HCT116 (cell line): Measurements from ENCODE around the gene PRCC. TPM values are rescaled to one million over a fixed set of nuclear protein-coding genes. Genes with fewer than 3 reads are reported as not detected.

Source experiments
- ATAC-seq: fragments of 200-7000 bp; cut with Tn5 transposase; 2 replicates; pipeline ENCODE4 v1.9.1; 2020; ENCODE audit warnings: mild to moderate bottlenecking, moderate library complexity
- BruUV-seq: library from RNA; stranded (reverse); fragments of 400-500 nt; replicated peaks from 2 replicates; lab custom pipeline; 2021; lab: Mats Ljungman, UMichigan
- CTCF ChIA-PET: fragments of 300-600 bp; sonication (Branson Sonifier 250); formaldehyde crosslinking; loops from one replicate; lab custom pipeline; 2021; ENCODE audit warnings: antibody characterized with exemption; lab: Charles Lee
- POLR2A ChIA-PET: fragments of 300-600, 350-600 bp; sonication (Branson Sonifier 250); formaldehyde crosslinking; loops from one replicate; lab custom pipeline; 2021; ENCODE audit warnings: antibody characterized with exemption; lab: Charles Lee
- RAD21 ChIA-PET, 2 experiments: fragments of 300-600 bp; sonication (Branson Sonifier 250); formaldehyde crosslinking; loops; one replicate each; lab custom pipeline; 2023; ENCODE audit warnings: low total read pairs in 2 of 2; ENCODE audit not compliant: uncharacterized antibody in 2 of 2, unreplicated experiment in 2 of 2, low non-redundant PET in 1 of 2; lab: Charles Lee
- DNase-seq: peaks from one replicate; pipeline ENCODE4 v3.0.0-alpha.2; 2010; ENCODE audit warnings: low read depth, low spot score
- H2AFZ ChIP-seq: fragments of 200-600 bp; shearing (Covaris generic), sonication (generic); 2 replicates; pipeline ENCODE4 v1.6.1; 2017; ENCODE audit warnings: low read depth, mixed run types, mixed read lengths, antibody characterized with exemption, low read length; ENCODE audit not compliant: poor library complexity, severe bottlenecking
- H3K27ac ChIP-seq: 2 replicates; pipeline ENCODE4 v1.5.1; 2012; ENCODE audit warnings: low read depth, low read length
- H3K27me3 ChIP-seq: fragments of 200-600 bp; sonication (generic); 2 replicates; pipeline ENCODE4 v1.6.1; 2016; ENCODE audit warnings: mixed run types, low read length, mixed read lengths; ENCODE audit not compliant: insufficient read depth
- H3K36me3 ChIP-seq, 2 experiments: fragments of 200-500 bp in 1 of 2; fragments of 200-600 bp in 1 of 2; sonication (Bioruptor generic) in 1 of 2; sonication (generic) in 1 of 2; 2 replicates each; pipeline versions ENCODE4 v1.5.1 to v1.6.1; 2014 to 2016; ENCODE audit warnings: low read length in 2 of 2, inconsistent platforms in 1 of 2, mixed read lengths in 1 of 2, mixed run types in 1 of 2; ENCODE audit not compliant: insufficient read depth in 2 of 2, control insufficient read depth in 1 of 2
- H3K4me1 ChIP-seq, 2 experiments: fragments of 200-600 bp in 1 of 2; sonication (generic) in 1 of 2; 2 replicates each; pipeline versions ENCODE4 v1.5.1 to v1.6.1; 2012 to 2017; ENCODE audit warnings: low read length in 2 of 2, inconsistent platforms in 1 of 2, mild to moderate bottlenecking in 1 of 2, mixed read lengths in 1 of 2, mixed run types in 1 of 2, moderate library complexity in 1 of 2; ENCODE audit not compliant: insufficient read depth in 2 of 2, control insufficient read depth in 1 of 2
- H3K4me2 ChIP-seq: fragments of 200-600 bp; sonication (generic); 2 replicates; pipeline ENCODE4 v1.6.1; 2017; ENCODE audit warnings: mixed run types, low read length, mixed read lengths
- H3K4me3 ChIP-seq, 2 experiments: fragments of 200-600 bp in 1 of 2; sonication (generic) in 1 of 2; replicated peaks in 1 of 2; 2 replicates each; pipeline ENCODE4 v1.5.1; 2011 to 2016; ENCODE audit warnings: low read length in 2 of 2, control low read depth in 1 of 2, low read depth in 1 of 2, mild to moderate bottlenecking in 1 of 2, mixed read lengths in 1 of 2, mixed run types in 1 of 2
- H3K79me2 ChIP-seq: fragments of 200-600 bp; sonication (generic); 2 replicates; pipeline ENCODE4 v1.6.1; 2017; ENCODE audit warnings: mild to moderate bottlenecking, mixed run types, low read length, moderate library complexity, mixed read lengths; ENCODE audit not compliant: insufficient read depth
- H3K9ac ChIP-seq: fragments of 200-600 bp; sonication (generic); 2 replicates; pipeline ENCODE4 v1.6.1; 2016; ENCODE audit warnings: low read length, mixed read lengths
- H3K9me2 ChIP-seq: fragments of 200-600 bp; sonication (generic), shearing (Covaris generic); 2 replicates; pipeline ENCODE4 v1.6.1; 2017; ENCODE audit warnings: mixed run types, mild to moderate bottlenecking, moderate library complexity; ENCODE audit not compliant: insufficient read depth
- H3K9me3 ChIP-seq, 2 experiments: fragments of 200-500 bp in 1 of 2; fragments of 200-600 bp in 1 of 2; sonication (Bioruptor generic) in 1 of 2; sonication (generic) in 1 of 2; 2 replicates each; pipeline ENCODE4 v1.6.1; 2014 to 2017; ENCODE audit warnings: low read length in 2 of 2, mixed read lengths in 2 of 2, inconsistent platforms in 1 of 2, low read depth in 1 of 2, mild to moderate bottlenecking in 1 of 2, mixed run types in 1 of 2, moderate library complexity in 1 of 2; ENCODE audit not compliant: control insufficient read depth in 1 of 2, insufficient read depth in 1 of 2
- H4K20me1 ChIP-seq: fragments of 200-600 bp; sonication (generic), shearing (Covaris generic); 2 replicates; pipeline ENCODE4 v1.6.1; 2017; ENCODE audit warnings: mixed run types, mild to moderate bottlenecking, moderate library complexity; ENCODE audit not compliant: insufficient read depth
- CBX3 ChIP-seq: IDR thresholded peaks from 2 replicates; pipeline ENCODE4 v1.6.1; 2012; ENCODE audit warnings: low read depth
- CTCF ChIP-seq, 3 experiments: fragments of 200-600 bp in 1 of 3; sonication (generic) in 1 of 3; IDR thresholded peaks in 2 of 3; conservative IDR thresholded peaks in 1 of 3; 2 replicates each; pipeline ENCODE4 v1.5.1; 2012 to 2017; ENCODE audit warnings: low read depth in 2 of 3, low read length in 2 of 3, antibody characterized with exemption in 1 of 3, borderline replicate concordance in 1 of 3, control low read depth in 1 of 3, mild to moderate bottlenecking in 1 of 3, mixed read lengths in 1 of 3, mixed run types in 1 of 3, moderate library complexity in 1 of 3; ENCODE audit not compliant: insufficient read depth in 1 of 3
- EGR1 ChIP-seq: IDR thresholded peaks from 2 replicates; pipeline ENCODE4 v1.6.1; 2012; ENCODE audit warnings: low read depth
- EZH2phosphoT487 ChIP-seq: fragments of 200-600 bp; IDR thresholded peaks from 2 replicates; pipeline ENCODE4 v1.6.1; 2018; ENCODE audit warnings: antibody characterized with exemption, borderline replicate concordance
- MAX ChIP-seq: IDR thresholded peaks from 2 replicates; pipeline ENCODE4 v1.6.1; 2012
- POLR2A ChIP-seq: IDR thresholded peaks from 2 replicates; pipeline ENCODE4 v1.7.0; 2011; ENCODE audit warnings: borderline replicate concordance; ENCODE audit not compliant: insufficient read depth, insufficient read length; ENCODE audit errors: extremely low read depth
- POLR2AphosphoS5 ChIP-seq: IDR thresholded peaks from 2 replicates; pipeline ENCODE4 v1.6.1; 2011; ENCODE audit warnings: mild to moderate bottlenecking, low read depth, low read length, moderate library complexity
- TCF7L2 ChIP-seq: IDR thresholded peaks from 2 replicates; pipeline ENCODE4 v1.7.0; 2011; ENCODE audit warnings: borderline replicate concordance, inconsistent platforms; ENCODE audit not compliant: insufficient read depth, insufficient read length; ENCODE audit errors: extremely low read depth
- ZFX ChIP-seq: fragments of 450-650 bp; IDR thresholded peaks from 2 replicates; pipeline ENCODE4 v1.6.1; 2017
- intact Hi-C: fragments of 100-400 bp; cut with micrococcal nuclease; formaldehyde crosslinking; loops from 2 replicates; pipeline ENCODE4 v1.10.0; 2022
- total RNA-seq: library from RNA; stranded (reverse); gene quantifications from one replicate; pipeline ENCODE4 v1.2.1, GENCODE V29; 2021; ENCODE audit not compliant: unreplicated experiment

The PRCC gene
- total RNA-seq, 1 experiment from 2014 or later: 78.1 TPM

- H3K9me3 ChIP-seq: no peaks in the 10 kb centered on the region
- ATAC-seq (peak; percentile 85), DNase-seq (peak; percentile 19)
- peak overlapping the region; percentile 51; the same call in 1 of the 2 replicates for H3K27ac ChIP-seq
- BruUV-seq: TSS peak; percentile 61
- peak overlapping the region; percentile 73 for H3K9ac ChIP-seq
- ChIA-PET RAD21 (interaction anchor here in 1 of 2 experiments (0.7 kb wide), 1 partner anchor 45 kb away, joined by 3 read pairs; the partner anchor contains the start of gene INSRR), POLR2A (interaction anchor here (1.1 kb wide), 1 partner anchor 9 kb away, joined by 3 read pairs; no protein-coding TSS in a partner anchor), CTCF (interaction anchor here (0.9 to 2.0 kb wide), 6 partner anchors 8 to 87 kb away, joined by 3 to 9 read pairs (median 5); partner anchors contain the start of gene INSRR)
- no peaks in the 10 kb centered on the region for H3K27me3 ChIP-seq
- no peaks in the 10 kb centered on the region for H3K79me2 ChIP-seq
- no peaks in the 10 kb centered on the region for H3K36me3 ChIP-seq
- peak; percentile 25; the same call in 1 of the 2 replicates for TF ChIP-seq CBX3
- TF ChIP-seq EGR1: peak; percentile 81
- TF ChIP-seq EZH2phosphoT487: no peak
- peak; percentile 22 for TF ChIP-seq TCF7L2
- peak; percentile 100 for TF ChIP-seq MAX
- peak; percentile 39; the same call in 1 of the 2 replicates for TF ChIP-seq ZFX
- TF ChIP-seq POLR2A: peak; percentile 68
- TF ChIP-seq CTCF (IDR thresholded peaks at IDR 0.05 in 2 of 3, conservative IDR thresholded peaks at IDR 0.05 in 1 of 3; ENCODE audit: borderline replicate concordance in 1 of 3, insufficient read depth in 1 of 3, low read depth in 2 of 3, low read length in 2 of 3): peak in 2 of 3 experiments; percentile 57 to 73; a peak in 4 of 6 replicates
- no peak; the same call in none of the 2 replicates for TF ChIP-seq POLR2AphosphoS5
- H4K20me1 ChIP-seq: no peaks in the 10 kb centered on the region
- H3K9me2 ChIP-seq: no peaks in the 10 kb centered on the region
- H3K4me3 ChIP-seq: peak overlapping the region; percentile 48 to 66
- intact Hi-C loops: no loop called here
- H3K4me1 ChIP-seq: peaks cover 15 to 40% of the 10 kb centered on the region in 2 experiments; a peak in 3 of 4 replicates
- H2AFZ ChIP-seq: peak overlapping the region; percentile 65
- H3K4me2 ChIP-seq: peak overlapping the region; percentile 99
Measured at GRCh38 chr1:156813750-156814570, 46.6 kb downstream of the PRCC start.
